Choroid plexus epithelial cell (primary cell): ENCODE measurements around the gene TMEM51.

Experiments used
- DNase-seq: peaks from one replicate; pipeline ENCODE4 v3.0.0-alpha.2; 2010; ENCODE audit warnings: low read depth
- H3K4me3 ChIP-seq: 2 replicates; pipeline ENCODE4 v1.5.1; 2011; ENCODE audit warnings: low read depth, mild to moderate bottlenecking, control low read depth, low read length, moderate library complexity
- TF ChIP-seq, protein P1 (sequence below): conservative IDR thresholded peaks from 2 replicates; pipeline ENCODE4 v1.5.1; 2011; ENCODE audit warnings: low read depth, mild to moderate bottlenecking, control low read depth, inconsistent platforms, low read length, moderate library complexity

The TMEM51 gene

GRCh38 chr1:15176120-15176519 lies 22.6 kb downstream of the TMEM51 start:
- TF ChIP-seq, protein P1, sequence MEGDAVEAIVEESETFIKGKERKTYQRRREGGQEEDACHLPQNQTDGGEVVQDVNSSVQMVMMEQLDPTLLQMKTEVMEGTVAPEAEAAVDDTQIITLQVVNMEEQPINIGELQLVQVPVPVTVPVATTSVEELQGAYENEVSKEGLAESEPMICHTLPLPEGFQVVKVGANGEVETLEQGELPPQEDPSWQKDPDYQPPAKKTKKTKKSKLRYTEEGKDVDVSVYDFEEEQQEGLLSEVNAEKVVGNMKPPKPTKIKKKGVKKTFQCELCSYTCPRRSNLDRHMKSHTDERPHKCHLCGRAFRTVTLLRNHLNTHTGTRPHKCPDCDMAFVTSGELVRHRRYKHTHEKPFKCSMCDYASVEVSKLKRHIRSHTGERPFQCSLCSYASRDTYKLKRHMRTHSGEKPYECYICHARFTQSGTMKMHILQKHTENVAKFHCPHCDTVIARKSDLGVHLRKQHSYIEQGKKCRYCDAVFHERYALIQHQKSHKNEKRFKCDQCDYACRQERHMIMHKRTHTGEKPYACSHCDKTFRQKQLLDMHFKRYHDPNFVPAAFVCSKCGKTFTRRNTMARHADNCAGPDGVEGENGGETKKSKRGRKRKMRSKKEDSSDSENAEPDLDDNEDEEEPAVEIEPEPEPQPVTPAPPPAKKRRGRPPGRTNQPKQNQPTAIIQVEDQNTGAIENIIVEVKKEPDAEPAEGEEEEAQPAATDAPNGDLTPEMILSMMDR = no peak

GRCh38 chr1:15176898-15177665 lies 23.5 kb downstream of the TMEM51 start:
- no peak for DNase-seq

More at GRCh38 chr1:15176120-15176519, 22.6 kb downstream of the TMEM51 start:
- H3K4me3 ChIP-seq = no peak overlapping the region
- DNase-seq = no peak

DNA sequence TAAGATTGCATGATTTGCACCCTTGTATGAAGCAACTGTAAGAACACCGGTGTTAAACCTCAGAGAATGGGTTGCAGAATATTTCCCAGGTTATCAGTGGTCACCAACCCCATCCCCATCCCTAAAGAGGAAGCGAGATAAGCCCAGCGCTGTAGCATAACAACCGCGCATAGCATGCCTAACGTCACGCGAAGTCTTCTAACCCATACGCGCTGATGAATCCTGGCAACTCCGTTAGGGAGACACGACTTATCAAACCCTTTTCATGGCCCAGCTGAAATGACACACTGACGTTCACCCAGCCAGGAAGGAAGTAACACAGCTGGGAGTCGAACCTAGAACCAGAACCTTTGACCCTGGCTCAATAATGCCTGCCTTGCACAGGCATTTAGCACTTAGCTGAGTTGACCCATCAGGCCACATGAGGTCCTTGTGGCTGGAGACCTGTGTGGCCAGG lies 24.2 kb downstream of the TMEM51 start:
- TF ChIP-seq, protein P1 = no peak
- no peak for DNase-seq
- no peak overlapping the region for H3K4me3 ChIP-seq

More at GRCh38 chr1:15176898-15177665, 23.5 kb downstream of the TMEM51 start:
- TF ChIP-seq, protein P1 = no peak
- no peak overlapping the region for H3K4me3 ChIP-seq

- DNase-seq = peak; percentile 88
- no peak overlapping the region for H3K4me3 ChIP-seq
- TF ChIP-seq, protein P1 = no peak
These were observed 25.3 kb downstream of the TMEM51 start for GRCh38 chr1:15178571-15179484.

- DNase-seq = no peak
- TF ChIP-seq, protein P1 = no peak
- H3K4me3 ChIP-seq = no peak overlapping the region
These were observed 25.9 kb downstream of the TMEM51 start for GRCh38 chr1:15179485-15179883.

DNA sequence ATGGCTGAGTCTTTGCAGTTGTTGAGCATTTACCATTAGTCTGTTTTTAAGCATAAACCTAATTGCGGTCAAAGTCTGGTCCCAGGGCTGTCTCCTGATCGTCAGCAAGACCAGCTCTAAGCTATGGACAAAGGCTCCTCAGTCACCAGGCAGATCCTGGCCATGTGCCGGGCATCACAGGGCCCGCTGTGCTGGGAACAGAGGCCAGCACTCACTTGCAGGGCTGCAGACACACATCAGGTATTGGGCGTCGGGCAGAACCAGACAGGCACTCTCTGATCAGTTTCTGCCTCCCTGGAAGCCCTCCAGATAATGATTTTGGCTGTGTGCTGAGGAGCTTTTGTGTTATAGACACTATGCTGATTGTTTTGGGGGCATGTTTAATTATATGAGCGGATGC lies 26.6 kb downstream of the TMEM51 start:
- TF ChIP-seq, protein P1 = no peak
- no peak overlapping the region for H3K4me3 ChIP-seq
- DNase-seq = no peak
